SK-N-SH treated with all-trans-retinoic acid at 6 μM for 48 hours (cell line): ENCODE results near the gene ZNF814.

ENCODE experiments used
- CREB5 ChIP-seq: fragments of 250-450 bp; sonication (Bioruptor Pico); IDR thresholded peaks from 2 replicates; pipeline ENCODE4 v1.5.1; 2020; ENCODE audit warnings: low read depth, mild to moderate bottlenecking, moderate library complexity
- PATZ1 ChIP-seq: fragments of 250-450 bp; sonication (Bioruptor Pico); IDR thresholded peaks from 2 replicates; pipeline ENCODE4 v1.8.0; 2020; ENCODE audit warnings: mild to moderate bottlenecking, moderate library complexity, borderline replicate concordance
- POU6F1 ChIP-seq: fragments of 250-450 bp; sonication (Bioruptor Pico); IDR thresholded peaks from 2 replicates; pipeline ENCODE4 v1.8.0; 2021; ENCODE audit warnings: low read depth, mild to moderate bottlenecking, moderate library complexity, borderline replicate concordance
- RARB ChIP-seq: fragments of 250-450 bp; sonication (Bioruptor Pico); IDR thresholded peaks from 2 replicates; pipeline ENCODE4 v1.8.0; 2021; ENCODE audit warnings: mild to moderate bottlenecking, moderate library complexity
- SNAI2 ChIP-seq: fragments of 250-450 bp; sonication (Bioruptor Pico); IDR thresholded peaks from 2 replicates; pipeline ENCODE4 v1.5.0; 2020; ENCODE audit warnings: mild to moderate bottlenecking, moderate library complexity
- ZFP30 ChIP-seq: fragments of 450-650 bp; formaldehyde crosslinking; IDR thresholded peaks from 2 replicates; pipeline ENCODE4 v1.5.0; 2022; ENCODE audit warnings: mild to moderate bottlenecking, moderate library complexity

- TF ChIP-seq ZFP30 (CRISPR knock-in tag), result no peak
- no peak for TF ChIP-seq POU6F1
- no peak for TF ChIP-seq RARB (CRISPR knock-in tag)
- TF ChIP-seq SNAI2 (CRISPR knock-in tag), result no peak
- TF ChIP-seq CREB5 (CRISPR knock-in tag), result no peak
- TF ChIP-seq PATZ1 (CRISPR knock-in tag), result no peak
Observed at GRCh38 chr19:57807541-57807940, 81.3 kb downstream of the ZNF814 start.
